Esophagus (tissue), 2 donors: ENCODE results near the gene STX18. TPM values are rescaled to one million over a fixed set of nuclear protein-coding genes. Genes with fewer than 3 reads are reported as not detected.

Experiments
- H3K27ac ChIP-seq, 2 donors: one replicate each; pipeline ENCODE4 v1.5.1; 2013; ENCODE audit warnings: low read depth in 2 of 2, mild to moderate bottlenecking in 2 of 2, inconsistent platforms in 1 of 2, low read length in 1 of 2, moderate library complexity in 1 of 2
- H3K27me3 ChIP-seq, 2 donors: one replicate each; pipeline ENCODE4 v1.6.1; 2013; ENCODE audit warnings: low read length in 2 of 2, control low read depth in 1 of 2, mild to moderate bottlenecking in 1 of 2; ENCODE audit not compliant: insufficient read depth in 2 of 2, control insufficient read depth in 1 of 2
- H3K36me3 ChIP-seq, 2 donors: one replicate each; pipeline ENCODE4 v1.6.1; 2013; ENCODE audit warnings: low read length in 1 of 2; ENCODE audit not compliant: control insufficient read depth in 2 of 2, insufficient read depth in 2 of 2
- H3K4me1 ChIP-seq, 2 donors: one replicate each; pipeline ENCODE4 v1.6.1; 2013; ENCODE audit warnings: low read length in 1 of 2; ENCODE audit not compliant: control insufficient read depth in 2 of 2, insufficient read depth in 2 of 2
- H3K4me3 ChIP-seq, 2 donors: one replicate each; pipeline ENCODE4 v1.5.1; 2013; ENCODE audit warnings: low read length in 2 of 2, mild to moderate bottlenecking in 2 of 2, low read depth in 1 of 2, moderate library complexity in 1 of 2
- H3K9me3 ChIP-seq, 2 donors: one replicate each; pipeline ENCODE4 v1.6.1; 2013; ENCODE audit warnings: mild to moderate bottlenecking in 2 of 2, low read depth in 1 of 2, low read length in 1 of 2, moderate library complexity in 1 of 2; ENCODE audit not compliant: control insufficient read depth in 2 of 2, insufficient read depth in 1 of 2
- WGBS, 2 donors: extraction: QIAGEN DNeasy Blood & Tissue Kit; methylation state at CpG; one replicate each; pipeline ENCODE4 v1.1.7; 2013; 5-methylcytosine and 5-hydroxymethylcytosine counted together
- polyA plus RNA-seq, 2 donors: library from polyadenylated mRNA; stranded (reverse); fragments of 200-250 nt; gene quantifications; one replicate each; pipeline ENCODE4 v1.2.3, GENCODE V29; 2013
- donor health status: healthy with polysubstance abuse.
- donor health status: Bipolar disorder and iron deficiency.

STX18 gene
- polyA plus RNA-seq, 2 donors = 12.4 to 17.3 TPM

DNA sequence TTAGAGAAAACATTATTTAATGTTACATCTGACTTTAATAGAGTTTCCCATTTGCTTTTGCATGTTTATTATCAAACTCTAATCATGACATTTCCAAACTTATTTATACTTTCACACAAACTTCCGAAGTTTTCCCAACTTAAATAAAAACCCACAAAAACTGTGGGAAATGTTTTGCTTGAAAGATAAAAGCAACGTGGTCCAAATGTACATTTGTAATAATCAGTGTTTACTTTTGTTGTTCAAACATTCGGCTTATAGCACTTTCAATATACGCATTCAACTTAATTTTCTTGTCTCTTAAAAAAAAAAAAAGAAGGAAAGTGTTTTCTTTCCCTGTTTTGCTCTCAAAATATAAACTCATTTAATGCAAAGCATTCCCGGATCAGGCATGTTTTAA is 51.0 kb downstream of the STX18 start:
- no peaks in the 10 kb centered on the region for H3K9me3 ChIP-seq
- no peaks in the 10 kb centered on the region for H3K4me1 ChIP-seq
- no peaks in the 10 kb centered on the region for H3K27me3 ChIP-seq
- no peak overlapping the region for H3K4me3 ChIP-seq
- WGBS, 2 donors = 66 to 86% methylated on average over 5 of the region's 5 CpGs
- no peaks in the 10 kb centered on the region for H3K36me3 ChIP-seq
- no peak overlapping the region for H3K27ac ChIP-seq

GRCh38 chr4:4490041-4490440 is 51.8 kb downstream of the STX18 start:
- no peak overlapping the region for H3K27ac ChIP-seq
- no peak overlapping the region for H3K4me3 ChIP-seq
- H3K36me3 ChIP-seq = no peaks in the 10 kb centered on the region
- no peaks in the 10 kb centered on the region for H3K9me3 ChIP-seq
- WGBS, 2 donors = 87 to 89% methylated on average over 3 of the region's 3 CpGs
- H3K4me1 ChIP-seq = no peaks in the 10 kb centered on the region
- no peaks in the 10 kb centered on the region for H3K27me3 ChIP-seq

- H3K4me3 ChIP-seq = no peak overlapping the region
- H3K27ac ChIP-seq = no peak overlapping the region
- H3K4me1 ChIP-seq = no peaks in the 10 kb centered on the region
- H3K36me3 ChIP-seq = no peaks in the 10 kb centered on the region
- WGBS, 2 donors = 42 to 46% methylated on average over 6 of the region's 6 CpGs
- no peaks in the 10 kb centered on the region for H3K9me3 ChIP-seq
- H3K27me3 ChIP-seq = no peaks in the 10 kb centered on the region
Observed at GRCh38 chr4:4488405-4489404, 53.1 kb downstream of the STX18 start.

DNA sequence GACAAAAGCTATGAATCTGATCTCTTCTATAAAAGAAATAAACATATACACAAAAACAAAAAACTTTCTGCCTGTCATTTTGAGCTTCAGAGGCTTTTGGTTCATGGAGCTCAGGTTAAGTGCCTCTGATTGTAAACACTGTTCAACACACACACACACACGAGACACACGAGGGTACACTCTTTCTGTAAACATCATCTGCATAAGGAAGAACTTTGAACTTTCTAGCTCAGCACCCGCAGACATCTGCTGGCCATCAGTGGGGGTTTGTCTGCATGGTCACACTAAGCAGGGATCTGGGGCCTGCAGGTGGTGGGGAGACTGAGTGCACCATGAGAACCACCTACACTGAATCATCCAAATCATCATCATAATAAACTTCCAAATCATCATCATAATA is 54.9 kb downstream of the STX18 start:
- no peak overlapping the region for H3K27ac ChIP-seq
- H3K4me1 ChIP-seq = no peaks in the 10 kb centered on the region
- 56 to 72% methylated on average over 3 of the region's 3 CpGs for WGBS, 2 donors

GRCh38 chr4:4485806-4486205 is 56.0 kb downstream of the STX18 start:
- Histone ChIP-seq H3K27me3 (no peaks in the 10 kb centered on the region), H3K27ac (no peak overlapping the region), H3K9me3 (no peaks in the 10 kb centered on the region), H3K4me3 (no peak overlapping the region), H3K36me3 (no peaks in the 10 kb centered on the region), H3K4me1 (no peaks in the 10 kb centered on the region)
- 91% methylated on average over 10 of the region's 10 CpGs for WGBS, 2 donors

More for the DNA sequence above, 54.9 kb downstream of the STX18 start:
- H3K4me3 ChIP-seq = no peak overlapping the region
- no peaks in the 10 kb centered on the region for H3K27me3 ChIP-seq
- H3K36me3 ChIP-seq = no peaks in the 10 kb centered on the region
- H3K9me3 ChIP-seq = no peaks in the 10 kb centered on the region

DNA sequence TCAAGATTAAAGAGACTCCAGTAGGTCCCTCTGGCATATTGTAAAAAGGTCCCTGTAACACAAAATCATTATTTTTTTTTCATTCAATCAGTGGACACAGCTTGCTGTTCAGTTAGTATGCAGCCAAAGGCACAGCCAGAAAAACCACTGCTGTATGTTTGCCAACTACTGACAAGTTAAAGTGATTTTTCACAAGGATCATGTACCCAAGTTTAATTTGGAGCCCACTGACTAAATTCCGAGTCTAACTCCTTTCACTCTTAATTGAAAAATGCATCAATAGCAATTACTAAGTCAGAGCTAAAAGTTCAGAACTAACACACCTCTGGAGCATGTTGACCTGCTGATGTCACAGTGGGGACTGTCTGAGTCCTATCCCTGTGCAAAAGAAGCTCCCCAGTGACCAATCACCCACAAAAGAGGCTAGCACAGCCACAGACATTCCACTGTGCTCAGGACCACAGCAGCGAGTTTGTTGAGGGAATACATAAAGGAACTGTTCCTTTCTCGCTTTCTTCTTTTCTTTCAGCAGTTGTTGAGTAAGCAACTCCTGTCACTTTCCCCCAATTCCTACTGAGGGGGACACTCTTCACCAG is 60.4 kb downstream of the STX18 start:
- 80 to 85% methylated on average over 3 of the region's 3 CpGs for WGBS, 2 donors
- H3K4me1 ChIP-seq = peaks cover 0 to 3% of the 10 kb centered on the region in 2 donors
- no peak overlapping the region for H3K4me3 ChIP-seq
- no peaks in the 10 kb centered on the region for H3K9me3 ChIP-seq
- H3K27ac ChIP-seq = no peak overlapping the region
- no peaks in the 10 kb centered on the region for H3K36me3 ChIP-seq
- H3K27me3 ChIP-seq = no peaks in the 10 kb centered on the region

DNA sequence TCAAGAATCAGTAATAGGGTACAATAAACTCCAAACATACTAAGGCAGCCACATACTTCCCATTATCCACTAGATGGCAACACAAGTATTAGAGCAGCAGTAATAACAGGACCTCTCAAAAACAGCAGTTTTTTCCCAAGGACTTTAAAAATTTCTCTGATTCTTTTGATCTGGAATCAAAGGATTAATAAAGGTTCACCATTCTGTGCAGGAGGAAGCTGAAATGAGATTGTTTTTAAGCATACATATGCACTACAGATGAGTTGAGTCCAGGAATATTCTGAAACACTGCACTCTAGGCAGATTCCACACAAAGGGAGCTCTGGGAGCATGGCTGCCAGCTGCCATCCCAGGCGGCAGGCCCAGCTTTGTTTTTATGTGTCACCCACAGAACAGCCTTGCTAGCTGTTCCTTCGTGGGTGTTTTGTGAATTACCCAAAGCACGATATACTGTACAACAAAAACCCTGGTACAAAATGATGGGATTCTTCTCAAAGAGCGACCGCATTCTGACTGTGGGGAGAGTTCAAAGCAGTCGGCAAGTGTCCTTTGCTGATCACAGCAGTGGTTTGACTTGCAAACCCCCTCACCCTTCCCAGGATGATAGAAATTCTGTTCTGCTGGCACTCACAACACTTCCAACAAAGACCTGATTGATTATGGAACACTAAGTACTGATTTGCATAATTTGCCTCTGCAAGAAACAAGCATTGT is 61.0 kb downstream of the STX18 start:
- H3K4me1 ChIP-seq = peaks cover 0 to 3% of the 10 kb centered on the region in 2 donors
- no peak overlapping the region for H3K4me3 ChIP-seq
- H3K9me3 ChIP-seq = no peaks in the 10 kb centered on the region
- no peaks in the 10 kb centered on the region for H3K36me3 ChIP-seq
- H3K27me3 ChIP-seq = no peaks in the 10 kb centered on the region
- WGBS, 2 donors = 66 to 73% methylated on average over 6 of the region's 6 CpGs
- H3K27ac ChIP-seq = no peak overlapping the region

DNA sequence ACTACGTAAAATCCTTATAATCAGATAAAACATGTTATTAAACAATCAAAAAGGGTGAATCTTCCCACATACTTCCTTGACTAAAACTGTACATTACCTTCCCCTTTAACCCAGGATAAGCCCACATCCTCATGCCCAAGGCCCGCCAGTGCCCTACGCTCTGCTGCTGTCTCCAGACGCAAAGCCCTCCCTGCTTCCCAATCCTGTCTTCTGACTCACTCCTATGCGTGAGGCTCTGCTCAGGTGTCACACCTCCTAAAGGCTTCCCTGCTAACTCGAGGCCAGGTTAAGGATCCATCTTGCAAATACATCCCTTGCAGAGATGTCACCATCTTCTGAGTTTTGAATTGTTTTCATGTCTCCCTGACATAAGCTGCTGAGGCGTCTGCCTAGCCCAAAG is 61.6 kb downstream of the STX18 start:
- H3K27ac ChIP-seq = no peak overlapping the region
- H3K9me3 ChIP-seq = no peaks in the 10 kb centered on the region
- H3K36me3 ChIP-seq = no peaks in the 10 kb centered on the region
- H3K27me3 ChIP-seq = no peaks in the 10 kb centered on the region
- WGBS, 2 donors = 82 to 86% methylated on average over 7 of the region's 7 CpGs
- no peak overlapping the region for H3K4me3 ChIP-seq
- H3K4me1 ChIP-seq = peaks cover 0 to 3% of the 10 kb centered on the region in 2 donors

GRCh38 chr4:4479366-4479765 is 62.5 kb downstream of the STX18 start:
- H3K27me3 ChIP-seq = no peaks in the 10 kb centered on the region
- H3K36me3 ChIP-seq = no peaks in the 10 kb centered on the region
- no peaks in the 10 kb centered on the region for H3K9me3 ChIP-seq
- H3K27ac ChIP-seq = no peak overlapping the region
- H3K4me1 ChIP-seq = peaks cover 0 to 3% of the 10 kb centered on the region in 2 donors
- no peak overlapping the region for H3K4me3 ChIP-seq
- 95% methylated on average over 2 of the region's 2 CpGs for WGBS, 2 donors
